ENCODE measurements around the gene VPS26B.
A peak's percentile ranks its signal among the peaks of the same experiment; 100 is the strongest.
"Not testable (repeated sequence)": the region's sequence is repeated elsewhere in the genome, so short reads cannot be mapped to it uniquely, and the experiment has no call there.

VPS26B gene

GRCh38 chr11:134223836-134224709 is at the start of gene VPS26B, which contains the start of gene NCAPD3:
VPS26B (plus strand) TSS chr11:134224671; CDS start chr11:134225123, 452 bp downstream.
NCAPD3 (minus strand) TSS chr11:134223967; CDS start chr11:134223926, 41 bp downstream.
- DNase-seq, result peak; percentile 95

- no peak for DNase-seq
Measured at GRCh38 chr11:134176284-134176683, 48.2 kb upstream of the VPS26B start.

- no peak for DNase-seq
Measured at GRCh38 chr11:134178032-134178674, 46.3 kb upstream of the VPS26B start.

- no peak for DNase-seq
Measured at GRCh38 chr11:134181707-134182106, 42.8 kb upstream of the VPS26B start.

- DNase-seq, result not testable (repeated sequence)
Measured at GRCh38 chr11:134188092-134188491, 36.4 kb upstream of the VPS26B start.

- no peak for DNase-seq
Measured at GRCh38 chr11:134196756-134197155, 27.7 kb upstream of the VPS26B start.

GRCh38 chr11:134199531-134199930 is 24.9 kb upstream of the VPS26B start:
- DNase-seq, result no peak

- DNase-seq, result no peak
Measured at GRCh38 chr11:134200688-134201087, 23.8 kb upstream of the VPS26B start.

GRCh38 chr11:134202661-134203060 is 21.8 kb upstream of the VPS26B start:
- no peak for DNase-seq

GRCh38 chr11:134205729-134206128 is 18.7 kb upstream of the VPS26B start:
- DNase-seq, result no peak

GRCh38 chr11:134206185-134206584 is 18.3 kb upstream of the VPS26B start:
- DNase-seq, result no peak

- peak; percentile 55 to 61 for DNase-seq
Measured at GRCh38 chr11:134207538-134208239, 16.8 kb upstream of the VPS26B start.

- no peak for DNase-seq
Measured at GRCh38 chr11:134215836-134216235, 8.6 kb upstream of the VPS26B start.

- no peak for DNase-seq
Measured at GRCh38 chr11:134216816-134217215, 7.7 kb upstream of the VPS26B start.

- no peak for DNase-seq
Measured at GRCh38 chr11:134223121-134223520, 1.4 kb upstream of the VPS26B start.

- peak; percentile 44 to 48 for DNase-seq
Measured at GRCh38 chr11:134224710-134225664, 516 bp downstream of the VPS26B start.

GRCh38 chr11:134226806-134227325 is 2.4 kb downstream of the VPS26B start:
- DNase-seq, result no peak

GRCh38 chr11:134228625-134229024 is 4.2 kb downstream of the VPS26B start:
- peak in 1 of 2 experiments; percentile 10 for DNase-seq

GRCh38 chr11:134229126-134229790 is 4.8 kb downstream of the VPS26B start:
- no peak for DNase-seq

- DNase-seq, result no peak
Measured at GRCh38 chr11:134230339-134230738, 5.9 kb downstream of the VPS26B start.

- no peak for DNase-seq
Measured at GRCh38 chr11:134231958-134232659, 7.6 kb downstream of the VPS26B start.
